ENCODE measurements around the gene HS6ST3.

DNA sequence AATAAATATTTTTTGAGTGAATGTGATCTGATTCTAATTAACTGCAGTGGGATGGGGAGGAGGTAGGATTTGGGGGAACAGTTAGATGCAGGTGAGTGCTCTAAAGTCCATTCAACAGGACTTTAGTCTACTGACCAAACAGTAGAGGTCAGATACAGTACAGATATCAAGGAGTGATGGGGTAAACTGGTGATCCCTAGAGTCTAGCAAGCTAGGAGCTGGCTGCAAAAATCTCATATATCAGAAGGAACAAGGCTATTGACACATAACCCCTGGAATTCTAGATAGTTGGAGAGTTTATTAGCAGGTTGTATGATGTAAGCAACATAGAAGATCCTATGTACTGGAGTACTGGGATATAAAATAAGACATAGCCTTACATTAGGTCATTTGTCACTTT, 131.6 kb downstream of the HS6ST3 start:
- TF ChIP-seq, protein P1, sequence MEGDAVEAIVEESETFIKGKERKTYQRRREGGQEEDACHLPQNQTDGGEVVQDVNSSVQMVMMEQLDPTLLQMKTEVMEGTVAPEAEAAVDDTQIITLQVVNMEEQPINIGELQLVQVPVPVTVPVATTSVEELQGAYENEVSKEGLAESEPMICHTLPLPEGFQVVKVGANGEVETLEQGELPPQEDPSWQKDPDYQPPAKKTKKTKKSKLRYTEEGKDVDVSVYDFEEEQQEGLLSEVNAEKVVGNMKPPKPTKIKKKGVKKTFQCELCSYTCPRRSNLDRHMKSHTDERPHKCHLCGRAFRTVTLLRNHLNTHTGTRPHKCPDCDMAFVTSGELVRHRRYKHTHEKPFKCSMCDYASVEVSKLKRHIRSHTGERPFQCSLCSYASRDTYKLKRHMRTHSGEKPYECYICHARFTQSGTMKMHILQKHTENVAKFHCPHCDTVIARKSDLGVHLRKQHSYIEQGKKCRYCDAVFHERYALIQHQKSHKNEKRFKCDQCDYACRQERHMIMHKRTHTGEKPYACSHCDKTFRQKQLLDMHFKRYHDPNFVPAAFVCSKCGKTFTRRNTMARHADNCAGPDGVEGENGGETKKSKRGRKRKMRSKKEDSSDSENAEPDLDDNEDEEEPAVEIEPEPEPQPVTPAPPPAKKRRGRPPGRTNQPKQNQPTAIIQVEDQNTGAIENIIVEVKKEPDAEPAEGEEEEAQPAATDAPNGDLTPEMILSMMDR (conservative IDR thresholded peaks at IDR 0.05 in 1 of 2, IDR thresholded peaks at IDR 0.05 in 1 of 2; ENCODE audit: low read depth in 1 of 2, low read length in 2 of 2): no peak
- TF ChIP-seq EZH2 (IDR thresholded peaks at IDR 0.05; ENCODE audit: low read length, missing control alignments): no peak
